LNCaP clone FGC (cell line): ENCODE measurements around the gene PSMD4.

Source experiments
- DNase-seq: peaks from one replicate; pipeline ENCODE4 v3.0.0-alpha.2; 2011; ENCODE audit warnings: low read depth
- H3K4me3 ChIP-seq: 2 replicates; pipeline ENCODE4 v1.5.1; 2011; ENCODE audit warnings: mild to moderate bottlenecking, low read depth, low read length, control low read depth
- TF ChIP-seq, protein P1 (sequence below): IDR thresholded peaks from 2 replicates; pipeline ENCODE4 v1.5.1; 2012; ENCODE audit warnings: mild to moderate bottlenecking; ENCODE audit not compliant: control insufficient read depth, insufficient read depth; ENCODE audit errors: extremely low read depth

PSMD4 gene

DNA sequence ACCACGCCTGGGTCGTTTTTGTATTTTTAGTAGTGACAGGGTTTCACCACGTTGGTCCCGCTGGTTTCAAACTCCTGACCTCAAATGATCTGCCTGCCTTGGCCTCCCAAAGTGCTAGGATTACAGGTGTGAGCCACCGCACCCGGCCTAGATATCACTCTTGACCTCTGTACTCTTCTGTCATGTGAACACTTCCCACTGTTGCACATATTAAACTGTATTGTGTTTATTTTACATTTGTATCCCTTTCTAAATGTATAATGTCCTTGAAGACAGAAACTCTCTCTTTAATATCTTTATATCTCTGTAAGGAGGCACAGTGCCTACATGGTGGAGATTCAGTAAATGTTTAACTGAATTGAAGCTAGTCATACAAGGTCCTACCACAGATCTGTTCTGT lies 19.3 kb upstream of the PSMD4 start:
- TF ChIP-seq, protein P1, sequence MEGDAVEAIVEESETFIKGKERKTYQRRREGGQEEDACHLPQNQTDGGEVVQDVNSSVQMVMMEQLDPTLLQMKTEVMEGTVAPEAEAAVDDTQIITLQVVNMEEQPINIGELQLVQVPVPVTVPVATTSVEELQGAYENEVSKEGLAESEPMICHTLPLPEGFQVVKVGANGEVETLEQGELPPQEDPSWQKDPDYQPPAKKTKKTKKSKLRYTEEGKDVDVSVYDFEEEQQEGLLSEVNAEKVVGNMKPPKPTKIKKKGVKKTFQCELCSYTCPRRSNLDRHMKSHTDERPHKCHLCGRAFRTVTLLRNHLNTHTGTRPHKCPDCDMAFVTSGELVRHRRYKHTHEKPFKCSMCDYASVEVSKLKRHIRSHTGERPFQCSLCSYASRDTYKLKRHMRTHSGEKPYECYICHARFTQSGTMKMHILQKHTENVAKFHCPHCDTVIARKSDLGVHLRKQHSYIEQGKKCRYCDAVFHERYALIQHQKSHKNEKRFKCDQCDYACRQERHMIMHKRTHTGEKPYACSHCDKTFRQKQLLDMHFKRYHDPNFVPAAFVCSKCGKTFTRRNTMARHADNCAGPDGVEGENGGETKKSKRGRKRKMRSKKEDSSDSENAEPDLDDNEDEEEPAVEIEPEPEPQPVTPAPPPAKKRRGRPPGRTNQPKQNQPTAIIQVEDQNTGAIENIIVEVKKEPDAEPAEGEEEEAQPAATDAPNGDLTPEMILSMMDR = no peak
- no peak overlapping the region for H3K4me3 ChIP-seq
- no peak for DNase-seq

DNA sequence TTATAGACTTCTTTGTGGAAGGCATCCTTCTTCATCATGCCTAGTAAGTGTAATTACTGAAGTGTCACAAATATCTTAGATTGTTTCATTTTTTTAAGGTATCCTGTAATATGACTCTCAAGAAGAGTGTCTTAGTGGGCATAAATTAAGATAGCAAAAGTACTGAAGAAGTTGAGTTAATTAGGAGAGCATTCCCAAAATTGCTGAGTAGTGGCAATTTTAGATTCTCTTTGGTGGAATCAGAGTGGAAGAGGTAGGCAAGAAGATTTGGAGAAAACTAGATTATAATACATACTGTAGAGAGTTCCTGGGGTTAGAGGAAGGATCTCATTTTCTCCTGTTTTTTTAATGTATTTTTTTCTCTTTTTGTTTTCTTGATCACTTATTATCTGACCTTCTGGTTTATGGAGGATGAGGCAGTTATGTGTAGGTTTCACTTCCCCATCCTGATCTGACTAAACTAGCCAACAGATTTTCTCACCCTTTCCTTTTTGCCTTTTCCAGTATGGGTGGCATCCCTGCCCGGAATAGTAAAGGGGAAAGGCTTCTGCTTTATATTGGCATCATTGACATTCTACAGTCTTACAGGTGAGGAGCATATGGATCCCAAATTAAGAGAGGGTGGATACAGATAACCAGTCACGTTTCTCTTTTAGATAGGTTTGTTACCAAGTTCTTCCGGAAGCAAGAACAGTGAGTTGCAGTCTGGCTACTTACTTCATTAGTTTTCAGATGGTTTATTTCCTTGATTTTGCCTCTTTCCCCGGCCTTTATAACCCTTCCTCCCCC lies 16.7 kb upstream of the PSMD4 start:
- no peak for DNase-seq
- TF ChIP-seq, protein P1 = no peak
- no peak overlapping the region for H3K4me3 ChIP-seq

DNA sequence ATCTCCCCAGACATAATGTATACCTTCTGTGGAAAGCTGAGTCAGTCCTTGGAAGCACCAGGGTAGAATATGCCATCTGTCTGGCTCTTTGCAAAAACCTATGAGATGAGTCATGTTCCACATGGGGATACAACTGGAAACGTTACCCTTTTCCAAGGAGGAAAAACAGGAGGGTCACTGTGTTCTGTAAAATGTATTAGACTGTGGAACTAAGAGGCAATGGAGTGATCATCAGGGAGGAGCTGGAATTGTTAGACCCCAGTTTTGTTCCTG lies 16.1 kb upstream of the PSMD4 start:
- TF ChIP-seq, protein P1 = no peak
- no peak overlapping the region for H3K4me3 ChIP-seq
- no peak for DNase-seq

DNA sequence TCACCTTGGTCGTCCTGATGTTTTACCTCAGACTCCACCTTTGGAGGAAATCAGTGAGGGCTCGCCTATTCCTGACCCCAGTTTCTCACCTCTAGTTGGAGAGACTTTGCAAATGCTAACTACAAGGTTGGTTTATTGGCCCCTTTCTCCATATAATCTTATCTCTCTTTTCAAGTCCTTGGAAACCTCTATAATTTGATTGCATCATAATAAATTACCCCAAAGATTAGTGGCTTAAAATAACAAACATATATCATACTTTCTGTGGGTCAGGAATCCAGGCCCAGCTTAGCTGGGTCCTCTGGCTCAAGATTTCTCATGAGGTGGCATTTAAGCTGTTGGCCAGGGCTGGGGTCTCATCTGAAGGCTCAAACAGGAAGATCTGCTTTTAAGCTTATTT lies 12.1 kb upstream of the PSMD4 start:
- DNase-seq = no peak
- TF ChIP-seq, protein P1 = no peak

DNA sequence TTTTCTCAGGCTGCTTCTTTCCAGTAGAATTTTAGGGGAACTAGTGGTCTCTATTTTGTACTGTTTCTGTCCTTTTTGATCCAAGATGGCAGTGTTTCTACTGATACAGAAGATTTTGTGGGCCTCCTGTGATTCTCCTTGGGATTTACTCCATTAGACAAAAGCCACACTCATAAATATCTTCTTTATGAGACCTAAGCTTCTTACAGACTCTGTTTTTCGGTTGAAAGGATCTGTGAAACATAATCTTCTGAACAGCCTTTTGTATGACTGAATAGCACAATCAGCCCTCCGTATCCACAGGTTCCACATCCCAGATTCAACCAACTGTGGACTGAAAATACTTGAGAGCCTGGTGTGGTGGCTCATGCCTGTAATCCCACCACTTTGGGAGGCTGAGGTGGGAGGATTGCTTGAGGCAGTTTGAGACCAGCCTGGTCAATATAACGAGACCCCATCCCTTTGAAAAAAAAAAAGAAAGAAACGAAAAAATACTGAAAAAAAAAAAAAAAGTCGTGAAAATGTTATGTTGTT lies 10.8 kb upstream of the PSMD4 start:
- no peak for DNase-seq
- H3K4me3 ChIP-seq = no peak overlapping the region
- TF ChIP-seq, protein P1 = no peak

More for the DNA sequence above, 12.1 kb upstream of the PSMD4 start:
- no peak overlapping the region for H3K4me3 ChIP-seq

DNA sequence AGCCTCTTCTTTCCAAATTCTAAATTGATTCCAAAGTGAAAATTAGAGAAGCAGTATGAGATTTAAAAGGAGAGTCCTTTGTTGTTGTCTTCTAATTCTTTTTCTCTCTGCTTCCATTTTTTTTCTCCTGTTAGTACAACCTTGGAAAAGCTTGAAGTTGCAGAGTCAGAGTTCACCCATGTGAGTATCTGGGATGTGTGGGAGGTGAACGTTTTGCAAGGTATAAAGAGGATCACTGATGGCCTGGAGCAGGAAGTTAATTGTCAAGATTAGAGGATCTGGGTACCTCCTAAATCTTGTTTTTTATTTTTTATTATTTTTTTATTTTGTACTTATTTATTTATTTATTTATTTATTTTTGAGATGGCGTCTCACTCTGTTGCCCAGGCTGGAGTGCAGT lies 7.7 kb upstream of the PSMD4 start:
- no peak for DNase-seq
- TF ChIP-seq, protein P1 = no peak

More for the DNA sequence above, 7.7 kb upstream of the PSMD4 start:
- H3K4me3 ChIP-seq = no peak overlapping the region
